Breast epithelium (tissue), 4 donors: ENCODE measurements around the gene ANKRD35. TPM values are rescaled to one million over a fixed set of nuclear protein-coding genes. Genes with fewer than 3 reads are reported as not detected.
"Not testable (repeated sequence)": the region's sequence is repeated elsewhere in the genome, so short reads cannot be mapped to it uniquely, and the experiment has no call there.

Experiments used
- DNase-seq, 2 donors: peaks; one replicate each; pipeline ENCODE4 v3.0.0-alpha.2; 2019; ENCODE audit warnings: low spot score in 2 of 2
- H3K27ac ChIP-seq, 2 donors: fragments of 200-600 bp; sonication (generic) in 1 of 2; one replicate each; pipeline ENCODE4 v1.5.1; 2016 to 2019; ENCODE audit warnings: mild to moderate bottlenecking in 1 of 2
- H3K27me3 ChIP-seq, 2 donors: fragments of 200-600 bp; sonication (generic) in 1 of 2; one replicate each; pipeline versions ENCODE4 v1.5.1 to v1.6.0; 2017 to 2019; ENCODE audit warnings: control low read depth in 1 of 2, mild to moderate bottlenecking in 1 of 2
- H3K36me3 ChIP-seq: fragments of 200-600 bp; one replicate; pipeline ENCODE4 v1.5.1; 2019
- H3K4me1 ChIP-seq, 2 donors: fragments of 200-600 bp; sonication (generic); one replicate each; pipeline ENCODE4 v1.5.1; 2016 to 2019; ENCODE audit warnings: control low read depth in 1 of 2
- H3K4me3 ChIP-seq, 3 donors: fragments of 200-600 bp; sonication (generic); 1 replicate in 2 of 3; 2 replicates in 1 of 3; pipeline ENCODE4 v1.5.1; 2016 to 2019; ENCODE audit warnings: mild to moderate bottlenecking in 3 of 3, moderate library complexity in 2 of 3
- H3K9me3 ChIP-seq, 2 donors: fragments of 200-600 bp; sonication (generic) in 1 of 2; one replicate each; pipeline ENCODE4 v1.5.1; 2016 to 2019; ENCODE audit warnings: control low read depth in 1 of 2
- CTCF ChIP-seq, 3 donors: fragments of 450-650 bp; IDR thresholded peaks; one replicate each; pipeline ENCODE4 v1.5.1; 2016 to 2017; ENCODE audit warnings: antibody characterized with exemption in 3 of 3, mild to moderate bottlenecking in 3 of 3, moderate library complexity in 3 of 3
- POLR2A ChIP-seq: fragments of 450-650 bp; IDR thresholded peaks from one replicate; pipeline ENCODE4 v1.6.1; 2016; ENCODE audit warnings: antibody characterized with exemption, mild to moderate bottlenecking, moderate library complexity
- POLR2AphosphoS5 ChIP-seq, 3 donors: sonication (generic); formaldehyde crosslinking; IDR thresholded peaks; one replicate each; pipeline ENCODE4 v1.6.1; 2017; ENCODE audit warnings: antibody characterized with exemption in 3 of 3
- intact Hi-C: fragments of 100-400 bp; cut with DNase I; formaldehyde crosslinking; loops from one replicate; pipeline ENCODE4 v1.15.1; 2023; ENCODE audit warnings: low total_unique reads
- total RNA-seq, 3 donors: library from RNA; depleted of rRNA; stranded (reverse); fragments of >200 nt; gene quantifications; one replicate each; pipeline ENCODE4 v1.1.0, GENCODE V29; 2016

ANKRD35 gene
- 10 to 100 TPM in 1 of 3 donors, 1 to 10 TPM in 2; 6.4 to 10.2 (median 7.0) TPM for total RNA-seq

- Histone ChIP-seq H3K9me3 (no peaks in the 10 kb centered on the region), H3K27ac (peak within 1 kb of the TSS; percentile 26 to 54), H3K27me3 (no peaks in the 10 kb centered on the region), H3K4me1 (peaks cover 0 to 14% of the 10 kb centered on the region in 2 donors), H3K4me3 (peak within 1 kb of the TSS; percentile 54 to 80 (median 57)), H3K36me3 (no peaks in the 10 kb centered on the region)
- no peak for TF ChIP-seq CTCF (IDR thresholded peaks at IDR 0.05)
- TF ChIP-seq POLR2AphosphoS5 (IDR thresholded peaks at IDR 0.05) = no peak
- no peak for TF ChIP-seq POLR2A
- intact Hi-C loops = no loop called here
- DNase-seq = peak; percentile 78 to 87
Measured at GRCh38 chr1:145885738-145886287, at the start of gene ANKRD35. TSS of gene ANKRD35 (minus strand) at chr1:145885866. CDS start at chr1:145885758, 108 bp downstream.

- H3K9me3 ChIP-seq, H3K27ac ChIP-seq, H3K36me3 ChIP-seq, intact Hi-C loops, DNase-seq, H3K27me3 ChIP-seq, H3K4me1 ChIP-seq, H3K4me3 ChIP-seq: not testable (repeated sequence)
Measured at GRCh38 chr1:145932522-145933009, 46.9 kb upstream of the ANKRD35 start.

- DNase-seq = no peak
- H3K4me1 ChIP-seq = peaks cover 0 to 5% of the 10 kb centered on the region in 2 donors
- intact Hi-C loops = no loop called here
Measured at GRCh38 chr1:145927916-145928643, 42.4 kb upstream of the ANKRD35 start.

GRCh38 chr1:145927063-145927886 lies 41.6 kb upstream of the ANKRD35 start, which contains the start of gene RBM8A:
TSS of gene RBM8A (minus strand) at chr1:145927484. CDS start at chr1:145927426, 58 bp downstream.
- Histone ChIP-seq H3K27me3 (no peaks in the 10 kb centered on the region), H3K27ac (peak within 1 kb of the TSS; percentile 96 to 97), H3K36me3 (no peaks in the 10 kb centered on the region), H3K4me3 (peak within 1 kb of the TSS; percentile 63 to 82 (median 67)), H3K4me1 (peaks cover 0 to 5% of the 10 kb centered on the region in 2 donors), H3K9me3 (no peaks in the 10 kb centered on the region)
- DNase-seq = peak; percentile 95 to 98
- peak; percentile 67 to 77 (median 74) for TF ChIP-seq CTCF (IDR thresholded peaks at IDR 0.05)
- TF ChIP-seq POLR2A = peak; percentile 98
- TF ChIP-seq POLR2AphosphoS5 (IDR thresholded peaks at IDR 0.05) = peak; percentile 99 to 100 (median 99)
- intact Hi-C loops = no loop called here

More at GRCh38 chr1:145927916-145928643, 42.4 kb upstream of the ANKRD35 start:
- no peak for TF ChIP-seq CTCF (IDR thresholded peaks at IDR 0.05)
- TF ChIP-seq POLR2AphosphoS5 (IDR thresholded peaks at IDR 0.05) = no peak
- no peak for TF ChIP-seq POLR2A
- Histone ChIP-seq H3K9me3 (no peaks in the 10 kb centered on the region), H3K36me3 (no peaks in the 10 kb centered on the region), H3K4me3 (peak overlapping the region; percentile 63 to 82 (median 67)), H3K27me3 (no peaks in the 10 kb centered on the region), H3K27ac (peak overlapping the region; percentile 96 to 97)

- no peak for TF ChIP-seq CTCF (IDR thresholded peaks at IDR 0.05)
- no peak for TF ChIP-seq POLR2A
- Histone ChIP-seq H3K27ac (peak overlapping the region; percentile 96 to 97), H3K27me3 (no peaks in the 10 kb centered on the region), H3K4me1 (peaks cover 0 to 5% of the 10 kb centered on the region in 2 donors), H3K9me3 (no peaks in the 10 kb centered on the region), H3K36me3 (no peaks in the 10 kb centered on the region), H3K4me3 (peak overlapping the region; percentile 63 to 82 (median 67))
- intact Hi-C loops = no loop called here
- DNase-seq = no peak
Measured at GRCh38 chr1:145926686-145927062, 41.0 kb upstream of the ANKRD35 start.
